GM18517 (cell line): ENCODE results near the gene PTPRJ.
"Not testable (repeated sequence)": the region's sequence is repeated elsewhere in the genome, so short reads cannot be mapped to it uniquely, and the experiment has no call there.

Experiments used
- ATAC-seq: cut with Tn5 transposase; IDR thresholded peaks from one replicate; pipeline ENCODE4 v1.9.1; 2021; ENCODE audit warnings: mild to moderate bottlenecking, moderate library complexity; ENCODE audit not compliant: unreplicated experiment

The PTPRJ gene

DNA sequence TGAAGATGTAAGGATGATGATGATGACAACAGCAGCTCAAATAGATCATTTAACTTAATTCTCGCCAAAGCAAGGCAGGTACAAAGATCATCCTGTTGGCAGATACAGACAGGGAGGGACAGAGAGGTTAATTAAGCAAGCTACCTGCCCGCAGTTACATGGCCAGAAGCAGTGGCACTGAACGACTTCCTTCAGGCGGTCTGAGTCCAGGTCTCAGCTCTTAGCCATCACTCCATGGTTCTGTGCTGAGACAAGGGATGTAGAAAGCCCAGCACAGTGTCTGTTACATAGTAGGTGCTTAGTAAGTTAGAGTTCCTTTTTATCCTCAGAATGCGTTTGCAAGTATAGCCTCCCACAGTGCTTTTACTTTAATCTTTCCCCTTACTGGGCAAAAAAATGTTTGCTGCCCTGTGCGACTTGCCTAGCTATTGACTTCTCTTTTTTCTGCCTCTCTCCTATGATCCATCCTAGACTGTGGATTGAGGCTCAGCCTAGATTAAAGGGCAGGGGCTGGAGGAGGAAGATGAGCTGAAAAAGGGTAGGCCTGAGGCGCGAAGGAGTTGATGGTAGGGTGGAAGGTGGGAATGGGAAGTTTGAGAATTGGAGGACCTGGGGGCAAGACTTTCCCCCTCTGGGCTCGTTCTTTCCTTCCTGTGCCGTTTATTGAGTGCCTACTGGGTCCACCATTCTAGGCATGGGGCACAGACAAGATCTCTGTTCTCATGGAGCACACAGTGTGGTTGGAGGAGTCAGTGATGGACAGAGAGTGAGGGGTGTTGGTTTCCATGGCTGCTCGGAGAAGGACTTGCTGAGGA is 128.1 kb downstream of the PTPRJ start:
- no peak for ATAC-seq

DNA sequence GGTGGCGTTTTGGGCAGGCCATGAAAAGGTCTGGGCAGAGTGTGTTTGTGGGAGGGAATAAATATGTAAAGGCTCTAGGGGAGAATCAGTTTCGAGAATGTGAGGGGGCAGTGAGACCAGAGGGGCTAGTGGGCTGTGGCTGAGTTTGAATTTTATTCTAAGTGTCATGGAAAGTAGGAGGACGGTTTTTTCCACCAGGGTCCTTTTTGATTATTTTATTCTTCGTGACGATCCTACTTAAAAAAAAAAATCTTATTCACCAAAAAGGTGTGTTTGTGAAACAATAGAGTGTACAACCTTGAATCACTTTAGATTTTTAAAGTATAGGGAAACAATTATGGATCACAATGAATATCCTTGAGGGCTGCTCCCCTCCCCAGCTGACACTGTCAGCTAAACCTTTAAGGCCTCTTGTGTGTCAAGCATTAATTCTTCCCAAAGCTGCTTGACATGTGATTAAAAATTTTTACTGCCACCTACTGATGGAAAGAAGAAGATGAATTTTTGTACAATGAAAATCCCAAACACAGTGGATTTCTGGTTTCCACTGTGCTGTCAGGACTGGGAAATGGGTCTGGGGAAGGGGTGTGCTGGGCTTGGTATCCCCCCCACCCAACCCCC is 128.8 kb downstream of the PTPRJ start:
- ATAC-seq: no peak

DNA sequence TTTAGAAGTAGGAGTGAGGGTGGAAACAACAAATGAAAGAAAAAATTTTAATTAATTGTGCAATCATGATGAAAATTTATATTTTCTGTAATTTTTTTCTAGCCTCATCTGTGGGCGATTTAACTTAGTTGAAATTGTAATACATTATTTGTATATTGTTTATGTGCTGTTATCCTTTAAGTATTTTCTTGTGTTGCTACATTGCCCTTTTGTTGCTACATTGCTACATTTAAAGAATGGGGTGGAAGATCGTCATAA is 130.1 kb downstream of the PTPRJ start:
- ATAC-seq: no peak

DNA sequence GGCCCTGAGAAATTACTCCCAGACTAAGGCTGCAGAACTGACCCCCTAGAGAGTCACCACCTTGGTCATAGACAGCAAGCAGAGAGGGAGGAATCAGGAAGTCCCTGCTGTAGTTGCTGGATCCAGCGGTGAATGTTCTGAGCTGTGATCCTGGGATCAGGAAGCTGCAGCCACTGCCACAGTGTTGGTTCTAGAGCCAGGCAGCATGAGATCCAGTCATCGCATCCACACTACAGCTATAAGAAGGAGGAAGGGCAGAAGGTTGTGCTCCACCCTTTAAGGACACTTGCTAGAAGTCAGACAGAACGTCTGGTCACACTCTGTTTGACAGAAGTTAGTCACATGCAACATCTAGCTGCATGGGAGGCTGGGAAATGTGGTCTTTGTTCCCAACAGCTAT is 131.5 kb downstream of the PTPRJ start:
- ATAC-seq: no peak

DNA sequence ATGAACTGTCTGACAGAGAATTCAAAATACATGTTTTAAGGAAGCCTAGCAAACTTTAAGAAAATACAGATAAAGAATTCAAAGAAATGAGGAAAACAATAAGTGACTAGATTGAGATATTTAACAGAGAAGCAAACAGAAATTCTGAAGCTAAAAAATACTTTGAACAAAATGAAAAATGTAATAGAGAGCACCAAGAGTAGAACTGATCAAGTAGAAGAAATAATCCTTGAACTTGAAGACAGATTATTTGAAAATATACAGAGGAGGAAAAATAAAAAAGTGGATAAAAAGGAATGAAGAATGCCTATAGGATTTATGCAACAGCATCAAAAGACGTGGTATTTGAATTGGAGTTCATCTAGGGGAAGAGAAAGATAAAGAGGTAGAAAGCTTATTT is 134.4 kb downstream of the PTPRJ start:
- ATAC-seq: no peak

DNA sequence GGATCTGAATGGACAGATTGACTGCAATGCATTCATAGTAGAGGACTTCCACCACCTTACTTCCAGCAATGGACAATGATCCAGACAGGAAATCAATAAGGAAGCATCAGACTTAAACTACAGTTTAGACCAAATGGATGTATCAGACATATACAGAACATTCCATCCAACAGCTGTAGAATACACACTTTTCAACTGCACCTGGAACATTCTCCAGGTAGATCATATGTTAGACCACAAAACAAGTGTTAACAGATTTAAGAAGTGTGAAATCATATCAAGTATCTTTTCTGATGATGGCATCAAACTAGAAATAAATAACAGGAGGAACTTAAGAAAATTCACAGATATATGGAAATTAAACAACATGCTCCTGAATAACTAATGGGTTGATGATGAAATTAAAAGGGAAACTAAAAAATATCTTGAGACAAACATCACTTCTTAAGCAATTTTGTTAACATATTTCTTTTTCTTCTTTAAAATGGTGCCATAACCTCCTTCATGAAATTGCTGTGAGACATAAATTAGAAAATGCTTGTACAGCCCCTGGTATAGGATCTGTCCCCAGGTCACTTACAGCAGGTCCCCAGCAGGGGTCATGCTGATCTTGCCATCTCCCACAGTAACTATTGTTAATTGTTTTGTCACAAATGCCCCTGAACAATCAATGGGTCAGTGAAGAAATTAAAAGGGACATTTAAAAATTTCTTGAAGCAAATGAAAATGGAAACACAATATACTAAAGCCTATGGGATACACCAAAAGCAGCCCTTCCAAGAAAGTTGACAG is 136.3 kb downstream of the PTPRJ start:
- ATAC-seq: no peak

DNA sequence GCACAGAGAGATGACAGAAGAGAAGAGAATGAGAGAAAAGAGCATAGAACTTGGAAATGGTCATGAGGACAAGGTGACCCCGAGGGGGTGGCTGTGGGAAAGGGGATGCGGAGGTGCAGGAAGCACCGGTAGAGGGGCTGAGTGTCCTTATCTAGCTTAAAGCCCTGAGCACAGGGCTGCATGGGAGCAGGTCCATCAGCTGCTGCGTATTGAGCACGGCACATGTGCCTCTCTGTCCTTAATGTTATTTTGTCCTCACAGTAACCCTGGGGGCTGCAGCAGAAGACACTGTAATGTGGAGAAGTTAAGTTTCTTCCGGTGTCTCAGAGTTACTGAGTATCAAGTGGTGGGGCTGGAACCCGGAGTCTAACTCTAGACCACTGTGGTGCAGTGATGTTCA is 141.9 kb downstream of the PTPRJ start:
- ATAC-seq: no peak

DNA sequence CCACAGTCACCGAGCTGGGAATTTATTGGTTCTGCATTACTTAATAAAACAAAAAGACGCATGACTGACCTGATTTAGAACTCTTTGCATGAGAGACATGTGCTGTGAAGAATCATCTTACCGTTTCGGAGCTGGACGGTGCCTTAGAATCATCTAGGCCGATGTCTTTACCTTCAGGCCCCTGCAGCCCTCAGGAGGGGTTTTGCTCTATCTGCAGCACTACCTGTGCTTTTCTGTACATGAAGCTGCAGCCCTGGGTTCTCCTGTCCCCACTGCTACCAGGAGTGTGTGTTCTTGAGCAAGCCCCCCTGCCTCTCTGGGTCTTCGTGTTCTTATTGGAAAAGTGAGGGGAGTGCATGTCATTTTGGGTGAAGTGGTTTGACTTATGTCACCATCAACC is 142.3 kb downstream of the PTPRJ start:
- no peak for ATAC-seq

DNA sequence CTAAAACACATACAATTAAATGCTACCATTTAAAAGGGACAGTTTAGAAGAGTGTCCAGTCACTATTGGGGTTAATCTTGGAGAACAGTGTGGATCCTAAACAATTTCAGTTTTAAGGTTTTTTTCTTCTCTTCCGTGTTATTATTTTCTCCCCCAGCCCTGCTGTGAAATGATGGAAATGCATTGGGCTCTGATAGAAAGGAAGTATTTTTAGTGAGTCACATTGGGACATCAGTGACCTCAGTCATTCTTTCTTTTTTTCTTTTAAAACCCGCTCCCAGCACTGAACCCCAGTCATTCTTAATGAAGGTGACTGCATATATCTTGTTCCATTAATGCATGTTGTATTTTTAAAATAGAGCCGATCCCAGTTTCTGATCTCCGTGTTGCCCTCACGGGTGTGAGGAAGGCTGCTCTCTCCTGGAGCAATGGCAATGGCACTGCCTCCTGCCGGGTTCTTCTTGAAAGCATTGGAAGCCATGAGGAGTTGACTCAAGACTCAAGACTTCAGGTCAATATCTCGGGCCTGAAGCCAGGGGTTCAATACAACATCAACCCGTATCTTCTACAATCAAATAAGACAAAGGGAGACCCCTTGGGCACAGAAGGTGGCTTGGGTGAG is 143.0 kb downstream of the PTPRJ start:
- no peak for ATAC-seq

DNA sequence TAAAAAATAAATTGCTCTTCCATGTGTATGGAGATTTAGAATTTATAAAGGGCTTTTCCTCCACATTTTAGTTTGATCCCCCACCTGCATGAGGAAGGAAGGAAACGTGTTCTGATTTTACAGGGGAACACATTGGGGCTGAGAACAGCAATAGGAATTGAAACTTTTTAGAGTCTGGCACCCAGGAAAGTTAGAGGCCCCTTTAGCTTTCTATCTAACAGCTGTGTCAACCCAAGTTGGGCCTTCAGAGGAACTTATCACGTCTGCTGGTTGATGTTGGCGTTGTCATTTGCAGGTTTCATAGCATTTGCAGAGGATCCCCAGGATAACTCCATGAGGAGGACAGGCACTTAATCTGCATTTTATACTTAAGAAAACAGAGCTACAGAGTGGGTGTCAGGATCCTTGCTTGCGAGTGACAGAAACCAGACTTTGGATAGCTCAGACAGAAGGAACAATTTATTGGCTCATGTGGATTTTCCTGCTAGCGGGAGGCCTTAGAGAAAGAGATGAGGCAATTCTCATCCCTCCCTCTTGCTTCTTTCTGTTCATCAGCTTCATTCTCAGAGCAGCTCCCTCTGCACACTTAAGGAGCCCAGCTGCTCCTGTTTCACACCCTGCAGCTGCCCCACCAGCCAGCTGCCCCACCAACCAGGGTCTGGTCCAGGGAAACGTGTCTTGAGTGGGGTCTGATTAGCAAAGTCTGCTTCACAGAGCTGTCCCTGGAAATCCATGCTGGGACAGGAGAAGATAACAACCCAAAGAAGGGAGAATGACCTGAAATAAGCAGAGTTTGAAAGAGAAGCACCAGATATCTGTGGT is 143.8 kb downstream of the PTPRJ start:
- ATAC-seq: no peak

DNA sequence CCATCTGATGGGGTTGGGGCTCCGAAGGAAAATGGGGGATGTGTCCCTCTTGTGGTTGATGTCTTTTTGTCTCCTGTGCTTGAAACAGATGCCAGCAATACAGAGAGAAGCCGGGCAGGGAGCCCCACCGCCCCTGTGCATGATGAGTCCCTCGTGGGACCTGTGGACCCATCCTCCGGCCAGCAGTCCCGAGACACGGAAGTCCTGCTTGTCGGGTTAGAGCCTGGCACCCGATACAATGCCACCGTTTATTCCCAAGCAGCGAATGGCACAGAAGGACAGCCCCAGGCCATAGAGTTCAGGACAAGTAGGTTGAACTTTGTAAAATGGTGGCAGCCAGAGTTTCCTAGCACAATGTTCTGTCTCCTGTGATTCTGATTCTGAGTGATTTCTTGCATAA is 144.5 kb downstream of the PTPRJ start:
- ATAC-seq: no peak

DNA sequence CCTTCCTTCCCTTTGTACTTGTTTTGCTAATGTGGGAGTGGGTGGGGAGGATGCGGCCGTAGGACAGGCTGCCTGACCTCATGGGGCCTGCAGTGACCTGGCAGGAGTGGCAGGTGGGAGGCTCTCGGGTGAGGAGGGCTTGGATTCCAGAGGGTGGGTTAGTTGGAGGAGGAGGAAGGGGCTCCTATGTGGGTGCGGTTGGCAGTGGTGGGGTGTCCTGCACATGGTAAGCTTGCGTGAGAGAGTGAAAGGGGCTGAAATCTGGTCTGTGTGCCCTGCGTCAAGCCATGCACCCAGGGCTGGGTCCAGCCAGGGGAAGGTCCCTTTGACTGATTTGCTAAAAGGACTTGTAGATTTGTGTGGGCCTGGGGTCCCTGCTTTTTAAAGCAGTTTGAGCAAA is 145.5 kb downstream of the PTPRJ start:
- ATAC-seq: no peak

DNA sequence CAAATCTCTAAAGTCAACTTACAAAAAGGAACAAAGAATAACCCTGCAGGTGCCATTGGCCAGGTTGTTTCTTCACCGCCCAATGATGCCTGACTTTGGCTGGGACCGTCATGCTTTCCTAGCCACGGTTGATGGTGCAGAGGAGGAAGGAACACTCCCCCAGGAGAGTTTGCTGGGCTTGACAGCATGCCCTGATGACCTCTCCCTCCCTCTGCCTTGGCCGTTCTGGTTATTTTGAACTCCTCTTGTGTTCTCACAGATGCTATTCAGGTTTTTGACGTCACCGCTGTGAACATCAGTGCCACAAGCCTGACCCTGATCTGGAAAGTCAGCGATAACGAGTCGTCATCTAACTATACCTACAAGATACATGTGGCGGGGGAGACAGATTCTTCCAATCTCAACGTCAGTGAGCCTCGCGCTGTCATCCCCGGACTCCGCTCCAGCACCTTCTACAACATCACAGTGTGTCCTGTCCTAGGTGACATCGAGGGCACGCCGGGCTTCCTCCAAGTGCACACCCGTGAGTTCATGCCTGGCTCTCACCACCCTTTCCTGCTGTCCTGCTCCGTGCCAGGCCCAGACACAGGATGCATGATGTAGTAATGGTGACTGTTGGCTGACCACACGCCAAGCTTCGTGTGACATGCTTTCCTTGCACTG is 147.3 kb downstream of the PTPRJ start:
- ATAC-seq: no peak

DNA sequence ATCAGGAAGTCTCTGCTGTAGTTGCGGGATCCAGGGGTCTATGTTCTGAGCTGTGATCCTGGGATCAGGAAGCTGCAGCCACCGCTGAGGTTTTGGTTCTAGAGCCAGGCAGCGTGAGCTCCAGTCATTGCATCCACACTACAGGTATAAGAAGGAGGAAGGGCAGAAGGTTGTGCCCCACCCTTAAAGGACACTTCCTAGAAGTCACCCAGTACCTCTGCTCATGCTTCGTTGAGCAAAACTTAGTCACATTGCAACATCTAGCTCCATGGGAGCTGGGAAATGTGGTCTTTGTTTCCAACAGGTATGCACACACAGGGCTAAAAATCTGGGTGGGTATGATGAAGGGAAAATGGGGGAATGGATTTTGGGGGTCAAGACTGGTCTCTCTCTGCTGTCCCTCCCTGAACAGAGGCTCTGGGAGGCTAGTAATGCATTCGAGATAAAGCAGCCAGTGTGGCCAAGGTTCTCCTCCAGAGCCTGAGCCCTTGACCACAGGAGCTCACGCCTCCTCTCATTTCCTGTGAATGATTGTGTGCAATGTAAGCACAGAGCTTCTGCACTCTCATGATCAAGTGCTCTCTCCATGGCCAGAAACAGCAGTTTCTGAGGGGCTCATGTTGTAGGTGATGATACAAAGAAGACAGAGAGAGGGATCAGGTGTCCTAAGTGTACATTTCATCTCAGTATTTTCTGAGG is 149.5 kb downstream of the PTPRJ start:
- no peak for ATAC-seq

DNA sequence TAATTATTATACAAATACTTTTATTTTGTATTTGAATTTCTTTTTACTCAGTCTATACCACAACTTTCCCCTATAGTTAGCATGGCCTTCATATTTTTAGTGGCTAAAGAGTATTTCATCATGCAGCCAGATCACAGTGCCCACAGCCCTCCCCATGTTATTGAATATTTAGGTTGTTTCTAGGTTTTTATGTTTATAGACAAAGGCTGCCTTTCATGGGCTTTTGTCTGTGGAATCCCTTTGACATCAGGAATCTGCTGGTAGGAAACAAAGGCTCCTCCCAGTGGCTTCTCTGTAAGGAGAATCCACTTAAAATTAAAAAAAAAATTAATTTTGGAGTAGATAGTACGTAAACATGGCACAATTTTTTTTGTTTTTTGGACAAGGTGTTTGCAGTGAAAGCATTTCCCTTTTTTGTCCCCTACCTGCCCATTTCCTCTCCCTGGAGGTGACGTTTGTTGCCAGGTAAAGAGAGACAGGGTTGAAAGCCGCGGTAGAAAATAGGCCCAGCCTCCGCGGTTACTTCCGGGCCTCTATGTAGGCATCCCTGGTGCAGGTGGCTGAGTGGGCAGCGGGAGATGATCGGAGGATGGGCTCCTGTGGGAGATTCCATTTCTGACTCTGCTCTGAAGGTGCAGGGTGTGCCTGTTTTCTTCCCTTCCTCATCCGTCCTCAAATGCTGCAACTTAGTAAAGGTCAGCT is 154.0 kb downstream of the PTPRJ start:
- ATAC-seq: no peak

DNA sequence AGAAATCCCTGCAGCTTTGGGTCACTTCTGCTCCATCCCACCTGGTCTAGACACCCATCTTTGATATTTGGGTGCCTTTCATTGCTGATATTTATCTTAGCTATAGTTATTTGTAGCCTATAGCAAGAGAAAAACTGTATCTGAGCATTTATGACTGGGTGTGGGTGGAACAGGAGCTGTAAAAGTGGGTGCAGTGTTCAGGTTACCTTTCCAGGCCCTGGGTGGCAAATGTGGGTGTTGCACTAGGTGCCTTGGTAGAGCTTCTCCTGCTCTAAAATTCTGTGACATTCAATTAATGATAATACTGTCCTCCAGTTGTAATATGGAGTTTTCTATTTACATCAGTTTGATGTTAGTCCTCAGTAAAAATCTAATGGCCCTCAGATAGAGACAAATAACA is 157.9 kb downstream of the PTPRJ start:
- ATAC-seq: no peak

DNA sequence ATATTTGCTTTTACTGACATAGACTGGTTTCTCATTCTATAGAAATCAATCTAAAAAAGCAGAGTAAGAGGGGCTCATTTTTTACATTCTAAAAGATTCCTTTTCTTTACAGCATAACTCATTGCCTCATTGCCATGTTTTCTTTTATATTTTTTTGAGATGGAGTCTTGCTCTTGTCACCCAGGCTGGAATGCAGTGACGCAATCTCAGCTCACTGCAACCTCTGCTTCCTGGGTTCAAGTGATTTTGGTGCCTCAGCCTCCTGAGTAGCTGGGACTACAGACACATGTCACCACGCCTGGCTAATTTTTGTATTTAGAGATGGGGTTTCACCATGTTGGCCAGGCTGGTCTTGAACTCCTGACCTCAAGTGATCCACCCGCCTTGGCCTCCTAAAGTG is 159.5 kb downstream of the PTPRJ start:
- ATAC-seq: not testable (repeated sequence)

DNA sequence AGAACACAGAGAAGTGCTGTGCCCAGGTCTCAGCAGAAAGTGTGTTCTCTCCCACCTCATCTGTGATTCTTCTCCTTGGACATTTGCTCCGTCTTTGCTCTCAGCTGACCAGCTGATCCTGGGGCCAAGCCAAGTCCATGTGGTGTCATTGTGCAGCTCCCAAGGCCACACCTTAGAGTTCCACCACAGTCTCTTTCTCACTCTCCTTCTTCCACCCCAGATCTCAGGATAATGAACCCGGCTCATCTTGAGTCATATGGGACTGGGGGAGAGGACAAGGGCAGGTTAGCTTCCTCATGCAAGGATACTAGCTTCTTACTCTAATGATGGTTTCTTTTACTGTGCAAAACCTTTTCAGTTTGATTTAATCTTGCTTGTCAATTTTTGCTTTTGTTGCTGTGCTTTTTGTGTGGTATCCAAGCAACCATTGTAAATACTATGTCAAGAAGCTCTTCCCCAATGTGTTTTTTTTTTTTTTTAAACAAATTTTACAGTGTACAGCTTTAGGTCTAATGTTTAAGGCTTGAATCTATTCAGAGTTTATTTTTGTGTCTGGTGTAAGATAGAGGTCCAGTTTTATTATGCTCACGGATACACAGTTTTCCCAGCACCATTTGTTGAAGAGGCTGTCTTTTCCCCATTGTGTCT is 161.2 kb downstream of the PTPRJ start:
- ATAC-seq: no peak

DNA sequence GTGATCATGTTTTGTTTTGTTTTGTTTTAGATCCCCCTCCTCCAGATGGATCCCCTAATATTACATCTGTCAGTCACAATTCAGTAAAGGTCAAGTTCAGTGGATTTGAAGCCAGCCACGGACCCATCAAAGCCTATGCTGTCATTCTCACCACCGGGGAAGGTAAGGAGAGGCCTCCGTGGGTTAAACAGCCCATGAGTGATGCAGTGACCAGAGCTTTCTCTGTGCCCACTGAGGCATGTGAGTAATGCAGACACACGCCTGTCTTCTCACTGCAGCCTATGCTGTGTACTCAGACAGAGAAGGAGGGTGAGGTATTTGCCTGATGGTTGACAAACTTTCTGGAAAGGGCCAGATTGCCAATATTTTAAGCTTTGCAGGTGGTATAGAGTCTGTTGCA is 162.5 kb downstream of the PTPRJ start:
- no peak for ATAC-seq
